SH-SY5Y (cell line): ENCODE results near the gene TMEM176A.

Source experiments
- GATA2 ChIP-seq: IDR thresholded peaks from 2 replicates; pipeline ENCODE4 v1.6.1; 2011; ENCODE audit warnings: mild to moderate bottlenecking, low read depth, low read length
- GATA3 ChIP-seq: IDR thresholded peaks from 2 replicates; pipeline ENCODE4 v1.6.1; 2011; ENCODE audit warnings: low read depth, mild to moderate bottlenecking, low read length, moderate library complexity

GRCh38 chr7:150854066-150855000 is 53.8 kb downstream of the TMEM176A start:
- TF ChIP-seq GATA2 (no peak), GATA3 (no peak)
